ENCODE measurements around the gene NAT8. TPM values are rescaled to one million over a fixed set of nuclear protein-coding genes. Genes with fewer than 3 reads are reported as not detected.
"Not testable (repeated sequence)": the region's sequence is repeated elsewhere in the genome, so short reads cannot be mapped to it uniquely, and the experiment has no call there.

Gene NAT8
- total RNA-seq, result not detected
- long read RNA-seq, result 0 reads

DNA sequence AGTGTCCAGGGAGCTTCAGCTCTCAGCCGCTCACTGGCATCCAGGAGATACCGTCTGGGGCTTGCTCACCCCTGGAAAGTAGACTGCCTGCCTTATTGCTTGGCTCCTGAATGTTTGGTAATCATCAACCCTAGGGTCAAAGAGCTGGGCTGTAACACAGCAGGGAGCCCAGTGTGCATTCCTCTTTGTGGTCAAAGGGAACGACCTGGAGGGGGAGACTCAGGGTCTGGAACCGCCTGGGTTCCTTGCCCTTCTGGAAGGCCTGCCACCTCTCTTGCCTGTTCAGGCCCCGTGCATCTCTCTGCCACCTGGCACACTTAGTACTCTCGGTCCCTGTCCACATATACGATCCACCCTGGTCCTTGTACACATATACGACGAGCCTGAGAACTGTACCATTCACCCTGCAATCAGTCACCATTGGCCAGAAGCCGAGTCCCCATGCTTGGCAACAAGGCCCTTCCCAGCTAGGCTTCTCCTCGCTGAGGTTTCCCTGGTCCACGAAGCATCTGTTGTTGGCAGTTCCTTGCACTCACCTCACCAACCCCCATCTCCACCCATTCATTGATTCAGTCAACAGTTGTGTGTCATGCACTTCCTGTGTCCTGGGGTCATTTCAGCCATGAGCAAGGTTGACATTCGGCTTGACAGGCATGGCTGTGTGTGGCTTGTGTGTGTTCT lies at the start of gene NAT8:
Gene NAT8, minus strand, starts transcription at position 85 of the 681 bp plus-strand sequence. CDS start 794 bp downstream, outside the sequence.
- DNase-seq (ENCODE audit: missing footprints) (no peak), ATAC-seq (no peak)
- intact Hi-C loops (cut with DNase I), result no loop called here

DNA sequence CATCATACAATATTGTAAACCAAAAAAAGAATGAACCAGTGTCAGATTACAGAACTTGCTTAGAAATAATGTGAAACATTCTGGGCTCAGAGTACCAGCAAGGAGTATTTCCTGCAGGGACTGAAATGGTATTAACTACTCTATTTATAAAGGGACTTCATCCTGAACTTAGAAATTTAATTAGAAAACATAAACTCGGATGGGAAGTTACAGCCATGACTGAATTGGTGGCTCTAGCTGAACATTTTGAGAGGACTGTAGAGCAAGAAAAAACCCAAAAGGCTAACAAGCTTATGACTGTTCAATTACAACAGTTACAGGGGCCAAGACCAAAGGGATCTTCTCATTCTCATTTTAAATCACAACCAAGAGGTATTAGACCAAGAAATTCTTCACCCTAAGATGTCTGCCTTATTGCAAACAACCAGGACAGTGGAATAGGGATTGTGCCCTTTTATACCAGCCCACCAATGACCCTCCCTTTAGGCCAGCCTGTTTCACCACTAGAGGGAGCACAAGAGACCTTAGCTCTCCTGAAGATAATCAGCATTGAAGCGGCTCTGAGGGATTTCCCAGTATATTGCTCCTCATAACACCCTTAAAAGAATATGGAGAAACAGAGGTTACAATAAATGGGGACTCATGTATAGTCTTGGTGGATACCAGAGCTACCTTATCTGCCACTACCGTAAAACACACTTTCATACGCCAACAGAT lies 48.3 kb upstream of the NAT8 start:
- DNase-seq (ENCODE audit: missing footprints), result not testable (repeated sequence)
- intact Hi-C loops (cut with DNase I), result loop anchor here (10.0 kb wide), 1 partner anchor 84 kb away; no protein-coding TSS in a partner anchor
- ATAC-seq, result peak; percentile 78

- intact Hi-C loops (cut with DNase I), result loop anchor here (10.0 kb wide), 1 partner anchor 646 kb away; no protein-coding TSS in a partner anchor
- not testable (repeated sequence) for ATAC-seq; DNase-seq (ENCODE audit: missing footprints)
Observed at GRCh38 chr2:73688494-73688893, 46.3 kb upstream of the NAT8 start.

DNA sequence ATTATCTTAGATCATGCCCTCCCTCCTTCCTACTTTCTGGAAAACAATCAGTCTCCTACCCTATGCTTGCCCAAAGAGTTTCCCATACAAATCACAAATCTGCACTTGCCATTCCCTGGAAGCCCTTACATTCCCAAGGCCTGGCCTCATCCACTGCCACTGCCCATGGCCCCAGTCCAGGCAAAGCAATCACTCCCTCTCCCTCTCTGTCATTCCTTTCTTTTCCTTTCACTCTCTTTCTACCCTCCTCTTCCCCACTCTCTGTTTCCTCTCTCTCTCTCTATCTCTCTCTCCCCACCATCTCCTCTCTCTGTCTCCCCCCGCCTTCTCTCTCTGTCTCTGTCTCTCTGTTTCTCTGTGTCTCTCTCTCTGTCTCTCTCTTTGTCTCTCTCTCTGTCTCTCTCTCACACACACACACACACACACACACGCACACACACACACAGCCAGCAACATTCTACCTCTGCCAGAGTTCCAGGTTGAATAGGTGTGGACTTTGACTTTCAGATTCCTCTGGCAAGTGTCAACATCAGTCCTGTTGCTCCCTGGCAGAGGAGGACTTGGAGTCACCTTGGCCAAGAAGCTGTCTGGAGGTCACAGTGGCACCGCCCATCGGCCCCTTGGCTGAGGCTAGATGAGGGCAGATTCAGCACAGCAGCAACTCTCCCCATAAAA lies 43.7 kb upstream of the NAT8 start:
- intact Hi-C loops (cut with DNase I), result loop anchor here (10.0 kb wide), 1 partner anchor 649 kb away; no protein-coding TSS in a partner anchor
- DNase-seq (ENCODE audit: missing footprints) (no peak), ATAC-seq (peak; percentile 43)

DNA sequence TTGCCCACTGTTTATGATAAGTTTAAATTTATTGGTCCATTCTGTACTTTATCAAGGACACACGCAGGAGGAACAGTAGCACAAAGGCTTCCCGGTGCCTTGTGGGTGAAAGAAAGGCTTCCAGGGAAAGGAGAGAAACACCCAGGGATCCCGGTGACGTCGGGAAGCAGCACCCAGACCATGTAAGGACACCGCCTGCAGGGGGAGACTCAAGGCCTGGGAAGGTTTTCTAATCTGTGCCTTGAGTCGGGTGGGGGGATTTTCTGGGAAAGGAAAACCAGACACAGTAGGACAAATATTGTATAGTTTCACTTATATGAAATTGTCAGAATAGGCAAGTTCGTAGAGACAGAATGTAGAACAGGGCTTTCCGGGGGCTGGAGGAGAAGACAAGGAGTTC lies 42.7 kb upstream of the NAT8 start:
- DNase-seq (ENCODE audit: missing footprints), result not testable (repeated sequence)
- intact Hi-C loops (cut with DNase I), result loop anchor here (10.0 kb wide), 1 partner anchor 650 kb away; no protein-coding TSS in a partner anchor
- ATAC-seq, result peak; percentile 54

DNA sequence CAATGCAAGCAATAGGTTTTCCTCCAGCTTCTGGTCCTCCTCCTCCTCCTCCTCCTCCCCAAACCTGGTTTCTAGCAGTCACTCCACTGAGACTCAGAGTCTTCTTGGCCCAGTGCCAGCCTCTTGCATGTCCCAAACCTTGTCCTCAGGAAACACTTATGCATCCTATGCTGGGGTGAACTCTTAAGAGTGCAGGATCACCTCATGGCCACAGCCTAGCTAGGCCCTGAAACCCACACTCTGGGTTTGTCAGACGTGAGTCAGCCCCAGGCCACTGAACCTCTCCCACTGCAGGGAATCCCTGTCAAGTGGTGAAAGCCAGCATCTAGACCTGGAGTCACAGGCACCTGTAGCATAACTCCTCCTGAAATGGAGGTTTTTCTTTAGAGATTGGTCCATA lies 42.1 kb upstream of the NAT8 start:
- DNase-seq (ENCODE audit: missing footprints); ATAC-seq: not testable (repeated sequence)
- intact Hi-C loops (cut with DNase I), result loop anchor here (10.0 kb wide), 1 partner anchor 650 kb away; no protein-coding TSS in a partner anchor

DNA sequence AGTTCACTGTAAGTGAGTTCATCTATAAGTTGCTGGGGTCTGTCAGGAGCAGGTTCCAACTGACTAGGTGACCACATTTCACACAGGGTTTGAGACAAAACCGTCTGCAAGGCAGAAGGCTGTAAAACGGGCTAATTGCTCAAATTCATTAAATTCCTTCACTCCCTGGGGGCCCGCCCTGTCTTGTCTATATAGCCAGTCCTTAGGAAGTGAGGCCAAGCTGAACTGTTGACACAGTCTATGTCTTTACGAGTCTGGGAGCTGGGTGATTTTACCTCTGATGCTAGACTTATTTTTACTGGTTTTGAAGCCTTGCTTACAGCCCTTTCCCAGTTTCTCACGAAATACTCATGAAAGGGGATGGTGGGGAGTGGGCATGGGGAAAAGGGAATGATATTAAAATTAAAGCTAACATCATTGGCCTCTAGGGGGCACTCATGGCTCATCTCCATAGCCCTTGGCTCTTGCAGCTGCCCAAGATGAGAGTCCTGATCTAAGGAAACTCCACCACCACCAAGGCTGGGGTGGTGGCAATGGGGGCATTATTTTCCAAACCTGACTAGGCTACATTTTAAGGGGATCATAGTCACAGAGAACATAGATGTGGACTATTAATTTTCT lies 37.8 kb upstream of the NAT8 start:
- DNase-seq (ENCODE audit: missing footprints), result not testable (repeated sequence)
- intact Hi-C loops (cut with DNase I), result loop anchor here (10.0 kb wide), 1 partner anchor 655 kb away; no protein-coding TSS in a partner anchor
- ATAC-seq, result peak; percentile 33

DNA sequence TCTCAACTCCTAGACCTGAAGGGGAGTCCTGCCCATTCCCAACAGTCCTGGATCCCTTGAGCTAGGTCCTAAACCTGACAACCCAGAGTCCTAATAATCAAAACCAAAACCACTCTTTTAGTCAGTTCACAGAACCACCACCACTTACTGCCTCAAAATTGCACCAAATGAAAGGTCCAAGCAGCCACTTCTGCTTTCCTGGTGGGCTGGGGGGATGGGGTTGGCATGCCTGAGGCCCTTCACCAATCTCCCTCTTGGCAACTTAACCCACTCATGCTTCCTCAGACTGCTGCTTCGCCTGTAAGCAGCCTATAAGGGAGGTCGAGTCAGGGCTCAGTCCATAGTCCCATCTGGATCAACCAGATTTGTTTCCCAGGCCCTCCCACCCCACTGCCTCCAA lies 37.0 kb upstream of the NAT8 start:
- ATAC-seq; intact Hi-C loops (cut with DNase I); DNase-seq (ENCODE audit: missing footprints): not testable (repeated sequence)

DNA sequence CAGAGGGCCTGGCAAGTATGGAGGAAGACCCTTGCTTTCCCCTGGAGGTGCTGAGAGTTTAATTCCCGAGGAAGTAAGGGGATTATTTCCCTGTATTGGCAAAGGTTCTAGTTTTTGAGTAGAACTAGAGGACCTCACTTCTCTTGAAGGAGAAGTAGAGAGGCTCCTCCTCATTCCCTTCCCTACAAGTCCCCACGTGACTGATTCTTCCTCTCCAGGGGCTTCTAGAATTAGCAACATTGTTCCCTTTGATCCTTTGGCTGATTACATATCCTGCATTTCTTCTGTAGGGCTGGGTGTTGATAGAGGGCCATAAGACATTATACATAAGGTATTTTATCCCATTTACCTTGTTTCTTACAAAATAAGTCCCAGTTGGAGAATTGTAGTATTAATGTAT lies 35.8 kb upstream of the NAT8 start:
- ATAC-seq; intact Hi-C loops (cut with DNase I); DNase-seq (ENCODE audit: missing footprints): not testable (repeated sequence)

GRCh38 chr2:73676211-73676610 lies 34.0 kb upstream of the NAT8 start:
- ATAC-seq; intact Hi-C loops (cut with DNase I); DNase-seq (ENCODE audit: missing footprints): not testable (repeated sequence)

DNA sequence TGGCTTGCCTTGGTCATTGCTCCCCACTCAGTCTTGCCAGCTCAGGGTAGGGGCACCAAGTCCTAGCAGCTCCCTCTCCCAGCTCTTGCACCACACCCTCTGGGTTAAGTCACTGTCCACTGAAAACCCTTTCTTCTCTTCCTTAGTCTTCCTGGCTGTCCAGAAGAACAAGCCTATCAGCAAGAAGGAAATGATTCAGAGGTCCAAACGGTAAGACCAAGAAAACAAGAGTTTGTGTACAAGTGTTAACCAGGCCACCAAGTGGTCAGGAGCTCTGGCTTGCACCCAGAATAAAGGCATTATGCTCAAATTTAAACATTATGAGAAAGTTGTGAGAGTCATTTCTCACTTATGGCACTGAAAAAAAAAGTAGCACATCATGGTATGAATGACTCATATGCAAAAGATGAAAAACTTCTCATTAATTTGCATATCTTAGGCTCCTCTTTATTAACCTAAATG lies 32.5 kb upstream of the NAT8 start:
- ATAC-seq; DNase-seq (ENCODE audit: missing footprints); intact Hi-C loops (cut with DNase I): not testable (repeated sequence)

GRCh38 chr2:73669976-73670375 lies 27.8 kb upstream of the NAT8 start:
- ATAC-seq; DNase-seq (ENCODE audit: missing footprints); intact Hi-C loops (cut with DNase I): not testable (repeated sequence)

DNA sequence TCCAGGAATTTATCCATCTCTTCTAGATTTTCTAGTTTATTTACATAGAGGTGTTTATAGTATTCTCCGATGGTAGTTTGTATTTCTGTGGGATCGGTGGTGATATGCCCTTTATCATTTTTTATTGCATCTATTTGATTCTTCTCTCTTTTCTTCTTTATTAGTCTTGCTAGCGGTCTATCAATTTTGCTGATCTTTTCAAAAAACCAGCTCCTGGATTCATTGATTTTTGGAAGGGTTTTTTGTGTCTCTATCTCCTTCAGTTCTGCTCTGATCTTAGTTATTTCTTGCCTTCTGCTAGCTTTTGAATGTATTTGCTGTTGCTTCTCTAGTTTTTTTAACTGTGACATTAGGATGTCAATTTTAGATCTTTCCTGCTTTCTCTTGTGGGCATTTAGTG lies 25.0 kb upstream of the NAT8 start:
- intact Hi-C loops (cut with DNase I); DNase-seq (ENCODE audit: missing footprints): not testable (repeated sequence)

DNA sequence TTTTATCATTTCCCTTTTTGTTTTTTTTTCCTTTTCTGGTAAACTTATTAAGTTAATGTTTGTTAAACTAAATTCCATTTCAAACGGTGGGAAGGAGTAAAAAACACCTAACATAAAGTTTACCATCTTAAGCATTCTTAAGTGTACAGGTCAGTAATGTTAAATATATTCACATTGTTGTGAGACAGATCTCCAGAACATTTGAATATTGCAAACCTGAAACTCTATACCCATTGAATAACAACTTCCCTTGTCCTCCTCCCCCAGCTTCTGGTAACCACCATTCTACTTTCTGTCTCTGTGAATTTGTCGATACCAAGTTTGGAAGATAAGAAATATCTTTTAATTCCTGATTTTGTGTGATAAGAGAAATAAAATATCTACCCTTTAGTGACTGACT lies 12.0 kb upstream of the NAT8 start:
- no peak for ATAC-seq
- DNase-seq (ENCODE audit: missing footprints), result no peak
- intact Hi-C loops (cut with DNase I), result no loop called here

More for the DNA sequence above, 25.0 kb upstream of the NAT8 start:
- ATAC-seq, result not testable (repeated sequence)

DNA sequence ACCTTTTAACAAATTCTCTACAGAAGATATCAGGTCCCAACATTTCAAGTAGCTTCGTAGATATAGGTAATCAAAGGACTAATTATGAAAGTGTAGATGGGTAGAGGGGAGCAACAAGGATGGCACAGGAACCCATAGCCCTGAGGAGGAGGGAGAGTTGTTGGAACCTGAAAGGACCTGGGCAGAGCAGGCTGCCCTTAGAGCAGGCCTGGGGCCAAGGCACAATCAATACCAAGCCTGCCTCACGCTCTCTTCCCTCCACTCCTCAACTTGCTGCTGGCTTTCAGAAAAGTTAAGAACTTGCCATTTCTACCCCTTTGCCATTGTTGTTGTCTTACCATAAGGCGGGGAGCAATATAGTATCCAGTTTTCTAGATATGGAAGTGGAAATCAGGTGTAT lies 10.1 kb upstream of the NAT8 start:
- intact Hi-C loops (cut with DNase I), result no loop called here
- no peak for DNase-seq (ENCODE audit: missing footprints)
- no peak for ATAC-seq

DNA sequence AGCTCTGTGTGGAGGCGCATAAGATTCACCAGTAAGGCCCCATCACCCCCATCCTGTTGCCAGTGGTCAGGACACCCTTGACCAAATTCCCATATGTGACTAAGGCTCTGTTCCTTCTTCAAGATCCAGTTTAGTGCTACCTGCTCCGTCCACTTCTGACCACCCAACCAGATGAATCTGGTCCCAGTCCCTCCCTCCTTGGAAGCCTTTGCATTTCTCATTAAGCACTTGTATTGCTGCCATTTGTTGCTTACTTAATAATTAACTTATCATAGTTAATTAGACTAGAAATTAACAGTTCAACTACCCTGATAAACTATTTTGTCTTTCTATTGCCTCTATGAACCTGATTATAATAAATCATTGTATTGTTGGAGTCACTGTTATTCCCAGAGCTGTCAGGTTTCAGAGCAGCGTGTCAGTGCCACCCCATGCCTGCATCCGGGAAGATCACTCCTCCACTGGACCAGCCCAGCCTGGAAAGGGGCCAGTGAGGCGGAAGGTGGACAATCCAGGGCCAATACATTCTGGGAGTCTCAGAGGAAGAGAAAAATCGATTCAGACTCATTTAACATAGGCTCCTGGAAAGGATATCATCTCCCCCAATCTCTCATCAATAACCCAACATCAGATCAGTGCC lies 9.5 kb upstream of the NAT8 start:
- intact Hi-C loops (cut with DNase I), result no loop called here
- ATAC-seq (no peak), DNase-seq (ENCODE audit: missing footprints) (no peak)

GRCh38 chr2:73647690-73648089 lies 5.5 kb upstream of the NAT8 start:
- ATAC-seq; DNase-seq (ENCODE audit: missing footprints); intact Hi-C loops (cut with DNase I): not testable (repeated sequence)

GRCh38 chr2:73641767-73642062 lies 507 bp downstream of the NAT8 start:
- intact Hi-C loops (cut with DNase I), result no loop called here
- no peak for ATAC-seq
- no peak for DNase-seq (ENCODE audit: missing footprints)
